ENCODE data around the gene C1orf53. TPM values are rescaled to one million over a fixed set of nuclear protein-coding genes. Genes with fewer than 3 reads are reported as not detected.

The C1orf53 gene
- total RNA-seq, 6 donors from 2014 or later: 2.5 to 9.9 (median 7.2) TPM; not detected in 2

DNA sequence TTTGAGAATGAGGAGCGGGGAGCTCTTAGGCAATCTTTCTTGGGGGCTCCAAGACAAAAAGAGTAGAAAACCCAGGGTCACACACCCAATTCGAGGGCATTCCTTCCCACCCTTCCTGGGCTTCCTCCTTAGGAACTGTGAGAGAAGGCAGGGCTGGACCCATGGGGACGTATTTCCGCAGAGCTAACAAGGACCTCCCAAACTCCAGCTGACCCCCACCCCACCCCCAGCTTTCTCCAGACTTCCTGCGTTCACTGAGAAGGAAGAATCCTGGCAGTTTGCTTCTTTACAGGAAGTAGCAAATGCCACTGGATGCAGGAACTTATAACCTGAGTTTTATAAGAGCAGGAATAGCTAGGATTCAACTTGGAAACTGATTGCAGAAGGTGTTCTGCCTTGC is 12.1 kb downstream of the C1orf53 start:
- 17 to 21% methylated on average over 5 of the region's 5 CpGs for WGBS, 2 donors

DNA sequence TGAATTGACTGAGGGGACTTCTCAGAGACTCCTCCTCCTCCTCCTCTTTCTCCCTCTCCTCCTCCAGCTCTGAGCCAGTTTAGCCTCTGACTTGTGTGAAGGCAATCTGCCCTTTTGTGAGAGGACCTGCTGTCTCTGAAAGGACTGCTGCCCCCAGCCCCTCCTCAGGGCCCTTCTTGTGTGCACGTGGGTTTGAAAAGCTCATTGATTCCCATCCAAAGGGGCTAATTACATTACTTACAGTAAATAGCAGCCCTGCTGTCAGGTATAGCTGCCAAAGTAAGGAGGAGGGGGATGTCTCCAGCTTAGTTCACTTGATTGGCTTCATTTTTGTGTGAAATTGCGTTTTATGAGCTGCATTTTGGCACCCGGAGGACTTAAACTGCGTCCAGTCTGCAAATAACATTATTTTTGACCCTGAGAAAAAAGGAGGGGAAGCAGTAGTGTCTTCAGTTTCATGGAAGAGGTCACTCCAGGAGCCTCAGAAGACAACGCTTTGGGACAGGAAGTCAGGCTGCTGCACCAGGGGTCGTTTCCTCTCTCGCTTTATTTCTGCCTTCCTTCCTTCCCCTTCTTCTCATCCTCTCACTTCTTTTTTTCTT is 12.9 kb downstream of the C1orf53 start:
- Histone ChIP-seq H3K4me1 (peaks cover 70 to 96% (median 75%) of the 10 kb centered on the region in 4 donors), H3K9me3 (no peaks in the 10 kb centered on the region), H3K27ac (no peak overlapping the region), H3K27me3 (peaks cover 1 to 97% (median 76%) of the 10 kb centered on the region in 4 donors), H3K4me3 (peak overlapping the region in 1 of 4 donors; percentile 23), H3K36me3 (no peaks in the 10 kb centered on the region)
- WGBS, 2 donors: 7 to 9% methylated on average over 7 of the region's 7 CpGs
- ATAC-seq (ENCODE audit: low FRiP score in 2 of 2) (no peak), DNase-seq (no peak)
- TF ChIP-seq POLR2AphosphoS5 (IDR thresholded peaks at IDR 0.05): no peak
- no peak for TF ChIP-seq EP300 (IDR thresholded peaks at IDR 0.05)
- TF ChIP-seq POLR2A (IDR thresholded peaks at IDR 0.05): no peak
- TF ChIP-seq, protein P1, sequence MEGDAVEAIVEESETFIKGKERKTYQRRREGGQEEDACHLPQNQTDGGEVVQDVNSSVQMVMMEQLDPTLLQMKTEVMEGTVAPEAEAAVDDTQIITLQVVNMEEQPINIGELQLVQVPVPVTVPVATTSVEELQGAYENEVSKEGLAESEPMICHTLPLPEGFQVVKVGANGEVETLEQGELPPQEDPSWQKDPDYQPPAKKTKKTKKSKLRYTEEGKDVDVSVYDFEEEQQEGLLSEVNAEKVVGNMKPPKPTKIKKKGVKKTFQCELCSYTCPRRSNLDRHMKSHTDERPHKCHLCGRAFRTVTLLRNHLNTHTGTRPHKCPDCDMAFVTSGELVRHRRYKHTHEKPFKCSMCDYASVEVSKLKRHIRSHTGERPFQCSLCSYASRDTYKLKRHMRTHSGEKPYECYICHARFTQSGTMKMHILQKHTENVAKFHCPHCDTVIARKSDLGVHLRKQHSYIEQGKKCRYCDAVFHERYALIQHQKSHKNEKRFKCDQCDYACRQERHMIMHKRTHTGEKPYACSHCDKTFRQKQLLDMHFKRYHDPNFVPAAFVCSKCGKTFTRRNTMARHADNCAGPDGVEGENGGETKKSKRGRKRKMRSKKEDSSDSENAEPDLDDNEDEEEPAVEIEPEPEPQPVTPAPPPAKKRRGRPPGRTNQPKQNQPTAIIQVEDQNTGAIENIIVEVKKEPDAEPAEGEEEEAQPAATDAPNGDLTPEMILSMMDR (IDR thresholded peaks at IDR 0.05): no peak

More for the DNA sequence above, 12.1 kb downstream of the C1orf53 start:
- TF ChIP-seq EP300 (IDR thresholded peaks at IDR 0.05) (no peak), POLR2A (IDR thresholded peaks at IDR 0.05) (no peak), POLR2AphosphoS5 (IDR thresholded peaks at IDR 0.05) (no peak)
- TF ChIP-seq, protein P1 (IDR thresholded peaks at IDR 0.05): no peak
- Histone ChIP-seq H3K27me3 (peaks cover 0 to 97% (median 72%) of the 10 kb centered on the region in 4 donors), H3K27ac (no peak overlapping the region), H3K9me3 (no peaks in the 10 kb centered on the region), H3K4me3 (no peak overlapping the region), H3K4me1 (peaks cover 66 to 90% (median 69%) of the 10 kb centered on the region in 4 donors), H3K36me3 (no peaks in the 10 kb centered on the region)
- DNase-seq (no peak), ATAC-seq (ENCODE audit: low FRiP score in 2 of 2) (no peak)

DNA sequence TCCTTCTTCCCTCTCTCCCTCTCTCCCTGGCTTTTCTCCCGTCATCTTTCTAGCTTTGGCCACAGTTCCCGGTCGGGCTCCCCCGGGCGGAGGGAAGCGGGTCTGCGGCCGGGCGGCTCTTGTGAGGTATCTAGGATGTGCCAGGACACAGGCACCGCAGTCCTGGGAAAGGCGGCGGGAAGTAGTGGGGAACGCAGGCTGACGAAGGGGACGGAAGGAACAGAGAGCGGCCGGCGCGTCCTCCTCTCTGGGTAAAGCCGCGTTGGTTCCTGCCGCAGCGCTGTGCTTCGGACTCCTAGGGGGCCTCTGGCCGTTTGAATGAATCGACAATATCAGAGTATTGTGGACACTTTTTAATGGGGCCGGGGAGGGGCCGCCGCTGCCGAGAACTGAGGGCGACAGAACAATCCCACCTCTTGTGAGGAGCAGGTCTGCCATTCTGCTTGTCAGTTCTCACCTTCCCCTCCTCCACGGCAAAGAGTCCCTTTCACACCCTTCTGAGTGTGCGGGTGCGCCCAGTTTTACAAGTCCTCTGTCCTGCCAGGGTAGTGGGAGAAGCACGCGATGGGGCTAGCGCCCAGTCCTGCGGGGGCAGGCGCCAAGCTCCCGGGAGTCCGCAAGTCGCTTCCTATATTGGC is 13.6 kb downstream of the C1orf53 start:
- peaks cover 66 to 96% (median 71%) of the 10 kb centered on the region in 4 donors for H3K4me1 ChIP-seq
- H3K36me3 ChIP-seq: no peaks in the 10 kb centered on the region
- ATAC-seq (ENCODE audit: low FRiP score in 2 of 2): peak in 1 of 2 donors; percentile 59
- no peak overlapping the region for H3K27ac ChIP-seq
- peak in 1 of 2 donors; percentile 86 for DNase-seq
- TF ChIP-seq, protein P1 (IDR thresholded peaks at IDR 0.05): peak in 4 of 6 experiments; percentile 16 to 32 (median 25)
- TF ChIP-seq EP300 (IDR thresholded peaks at IDR 0.05) (no peak), POLR2AphosphoS5 (IDR thresholded peaks at IDR 0.05) (no peak), POLR2A (IDR thresholded peaks at IDR 0.05) (no peak)
- WGBS, 2 donors: 2 to 4% methylated on average over 36 of the region's 42 CpGs
- peak overlapping the region in 2 of 4 donors; percentile 23 to 41 for H3K4me3 ChIP-seq
- peaks cover 2 to 97% (median 74%) of the 10 kb centered on the region in 4 donors for H3K27me3 ChIP-seq
- H3K9me3 ChIP-seq: no peaks in the 10 kb centered on the region

DNA sequence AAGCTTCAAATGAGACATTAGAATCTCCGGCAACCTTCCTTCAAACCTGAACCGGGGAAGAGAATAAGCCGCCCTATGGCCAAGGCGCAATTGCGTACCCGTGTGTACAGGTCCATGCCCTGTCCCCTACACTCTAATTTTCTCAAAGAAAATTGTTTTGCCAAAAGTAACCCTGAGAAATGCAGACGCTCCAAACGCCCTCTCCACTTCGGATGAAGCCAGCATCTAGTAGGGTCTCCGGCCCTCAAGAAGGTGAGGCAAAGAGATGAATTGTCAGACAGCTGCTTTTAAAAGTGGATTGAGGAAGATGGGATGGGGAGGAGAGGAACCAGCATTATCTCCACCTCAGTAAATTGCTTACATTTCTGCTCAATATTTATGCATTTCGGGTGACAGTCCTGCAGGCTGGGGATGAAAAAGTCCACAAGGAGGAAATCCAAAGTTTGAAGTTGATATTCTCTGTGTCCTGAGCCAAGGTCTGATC is 14.1 kb downstream of the C1orf53 start:
- Histone ChIP-seq H3K9me3 (no peaks in the 10 kb centered on the region), H3K4me1 (peaks cover 61 to 96% (median 66%) of the 10 kb centered on the region in 4 donors), H3K36me3 (no peaks in the 10 kb centered on the region), H3K4me3 (peak overlapping the region in 2 of 4 donors; percentile 23 to 41), H3K27me3 (peaks cover 2 to 97% (median 75%) of the 10 kb centered on the region in 4 donors), H3K27ac (no peak overlapping the region)
- ATAC-seq (ENCODE audit: low FRiP score in 2 of 2) (no peak), DNase-seq (no peak)
- 7 to 13% methylated on average over 11 of the region's 11 CpGs for WGBS, 2 donors
- no peak for TF ChIP-seq POLR2AphosphoS5 (IDR thresholded peaks at IDR 0.05)
- TF ChIP-seq, protein P1 (IDR thresholded peaks at IDR 0.05): no peak
- no peak for TF ChIP-seq POLR2A (IDR thresholded peaks at IDR 0.05)
- no peak for TF ChIP-seq EP300 (IDR thresholded peaks at IDR 0.05)

All from upper lobe of left lung (tissue), 6 donors.